ENCODE measurements around the gene CLASP1.

GRCh38 chr2:121362774-121363173 is 286.5 kb downstream of the CLASP1 start:
- no peak for TF ChIP-seq POLR2AphosphoS5 (IDR thresholded peaks at IDR 0.05; ENCODE audit: low read depth, low read length)
- TF ChIP-seq CTCF (IDR thresholded peaks at IDR 0.05), result no peak
- TF ChIP-seq REST (IDR thresholded peaks at IDR 0.05; ENCODE audit: insufficient read depth in 1 of 2, low read depth in 2 of 2, low read length in 1 of 2), result no peak
- TF ChIP-seq SIN3A (IDR thresholded peaks at IDR 0.05; ENCODE audit: borderline replicate concordance, insufficient read depth, low read depth, low read length), result no peak
- TF ChIP-seq TCF7L2 (IDR thresholded peaks at IDR 0.05; ENCODE audit: low read depth, low read length), result no peak
